SK-N-SH (cell line): ENCODE measurements around the gene KCNG4. TPM values are rescaled to one million over a fixed set of nuclear protein-coding genes. Genes with fewer than 3 reads are reported as not detected.
"Not testable (repeated sequence)": the region's sequence is repeated elsewhere in the genome, so short reads cannot be mapped to it uniquely, and the experiment has no call there.

Experiments used
- CTCF ChIA-PET: fragments of 300-600, 350-600 bp; formaldehyde crosslinking; extraction: SDS; loops from one replicate; lab custom pipeline; 2021; lab: Yijun Ruan, JAX
- POLR2A ChIA-PET: fragments of 350-600 bp; sonication (Branson Sonifier 250); formaldehyde crosslinking; extraction: SDS; loops from one replicate; lab custom pipeline; 2020; ENCODE audit warnings: antibody characterized with exemption, inconsistent platforms; lab: Yijun Ruan, JAX
- DNase-seq: peaks from one replicate; pipeline ENCODE4 v3.0.0; 2012
- H2AFZ ChIP-seq: fragments of 200-600 bp; sonication (generic); 2 replicates; pipeline ENCODE4 v1.8.1; 2016; ENCODE audit warnings: antibody characterized with exemption, mild to moderate bottlenecking, low read depth
- H3F3A ChIP-seq: fragments of 200-600 bp; sonication (generic); replicated peaks from 2 replicates; pipeline ENCODE3; 2016; ENCODE audit warnings: antibody characterized with exemption, mild to moderate bottlenecking; ENCODE audit not compliant: insufficient read depth
- H3K27ac ChIP-seq, 2 experiments: fragments of 200-500 bp in 1 of 2; fragments of 200-600 bp in 1 of 2; sonication (Bioruptor generic) in 1 of 2; sonication (generic), shearing (Covaris generic) in 1 of 2; 2 replicates each; pipeline versions ENCODE4 v1.5.1 to v1.6.1; 2014 to 2016; ENCODE audit warnings: low read depth in 2 of 2, inconsistent platforms in 1 of 2, low read length in 1 of 2, mild to moderate bottlenecking in 1 of 2, mixed read lengths in 1 of 2
- H3K27me3 ChIP-seq: fragments of 200-600 bp; sonication (generic), shearing (Covaris generic); 2 replicates; pipeline ENCODE4 v1.6.1; 2016; ENCODE audit warnings: mixed run types; ENCODE audit not compliant: insufficient read depth
- H3K36me3 ChIP-seq, 2 experiments: fragments of 200-500 bp in 1 of 2; fragments of 200-600 bp in 1 of 2; sonication (Bioruptor generic) in 1 of 2; sonication (generic) in 1 of 2; replicated peaks in 1 of 2; 2 replicates each; pipeline versions ENCODE3 to v1.5.1; 2014 to 2016; ENCODE audit warnings: low read length in 1 of 2, mild to moderate bottlenecking in 1 of 2; ENCODE audit not compliant: insufficient read depth in 2 of 2, control insufficient read depth in 1 of 2
- H3K4me1 ChIP-seq, 2 experiments: fragments of 200-500 bp in 1 of 2; fragments of 200-600 bp in 1 of 2; sonication (Bioruptor generic) in 1 of 2; sonication (generic), shearing (Covaris generic) in 1 of 2; 2 replicates each; pipeline versions ENCODE4 v1.5.1 to v1.6.1; 2014 to 2016; ENCODE audit warnings: low read depth in 1 of 2, low read length in 1 of 2, mixed run types in 1 of 2; ENCODE audit not compliant: insufficient read depth in 2 of 2, control insufficient read depth in 1 of 2
- H3K4me2 ChIP-seq: fragments of 200-600 bp; sonication (generic), shearing (Covaris generic); 2 replicates; pipeline ENCODE4 v1.6.1; 2017; ENCODE audit warnings: mixed run types
- H3K4me3 ChIP-seq, 2 experiments: fragments of 200-500 bp in 1 of 2; fragments of 200-600 bp in 1 of 2; sonication (Bioruptor generic) in 1 of 2; sonication (generic), shearing (Covaris generic) in 1 of 2; 2 replicates each; pipeline versions ENCODE4 v1.5.1 to v1.8.1; 2014 to 2016; ENCODE audit warnings: low read depth in 2 of 2, inconsistent platforms in 1 of 2, low read length in 1 of 2, mild to moderate bottlenecking in 1 of 2, mixed read lengths in 1 of 2, moderate library complexity in 1 of 2
- H3K79me2 ChIP-seq: fragments of 200-600 bp; sonication (generic); 2 replicates; pipeline ENCODE4 v1.8.1; 2017; ENCODE audit warnings: mild to moderate bottlenecking; ENCODE audit not compliant: insufficient read depth
- H3K9ac ChIP-seq: fragments of 200-600 bp; sonication (generic); 2 replicates; pipeline ENCODE4 v1.6.1; 2017; ENCODE audit warnings: mixed run types
- H3K9me2 ChIP-seq: fragments of 200-600 bp; sonication (generic); 2 replicates; pipeline ENCODE4 v1.6.1; 2017; ENCODE audit warnings: mixed run types
- H3K9me3 ChIP-seq: fragments of 200-600 bp; sonication (generic); 2 replicates; pipeline ENCODE4 v1.6.1; 2017; ENCODE audit warnings: mixed run types, mild to moderate bottlenecking, moderate library complexity
- H4K20me1 ChIP-seq: fragments of 200-600 bp; sonication (generic); 2 replicates; pipeline ENCODE4 v1.6.1; 2017; ENCODE audit warnings: mild to moderate bottlenecking, mixed run types; ENCODE audit not compliant: insufficient read depth
- EZH2phosphoT487 ChIP-seq: fragments of 200-600 bp; sonication (generic); IDR thresholded peaks from 2 replicates; pipeline ENCODE4 v1.6.1; 2017; ENCODE audit warnings: low read depth, mixed run types, mild to moderate bottlenecking, antibody characterized with exemption, moderate library complexity, borderline replicate concordance
- FOSL2 ChIP-seq: IDR thresholded peaks from 2 replicates; pipeline ENCODE4 v1.4.0; 2012; ENCODE audit warnings: low read depth, mild to moderate bottlenecking, moderate library complexity, borderline replicate concordance
- MEF2A ChIP-seq: IDR thresholded peaks from 2 replicates; pipeline ENCODE4 v1.4.0; 2012; ENCODE audit warnings: low read depth, borderline replicate concordance
- MXI1 ChIP-seq: IDR thresholded peaks from 2 replicates; pipeline ENCODE4 v1.6.1; 2012; ENCODE audit warnings: mild to moderate bottlenecking, low read depth, low read length, improper control_type of control experiment
- RXRA ChIP-seq: IDR thresholded peaks from 2 replicates; pipeline ENCODE4 v1.4.0; 2012; ENCODE audit warnings: low read depth, mild to moderate bottlenecking, borderline replicate concordance
- TEAD4 ChIP-seq: IDR thresholded peaks from 2 replicates; pipeline ENCODE4 v1.4.0; 2012; ENCODE audit warnings: mild to moderate bottlenecking, borderline replicate concordance; ENCODE audit not compliant: insufficient read depth
- WGBS: methylation state at CpG from one replicate; pipeline ENCODE4 v1.1.6; 2017; ENCODE audit warnings: low lambda C conversion rate; 5-methylcytosine and 5-hydroxymethylcytosine counted together
- polyA plus RNA-seq, 3 experiments: library from polyadenylated mRNA; depleted of rRNA; stranded (reverse); fragments of >200 nt; gene quantifications; 2 replicates each; pipeline ENCODE4 v1.2.3, GENCODE V29; 2012
- TF ChIP-seq, protein P1 (sequence below): IDR thresholded peaks from 2 replicates; pipeline ENCODE4 v1.4.0; 2012; ENCODE audit warnings: low read depth, borderline replicate concordance
- TF ChIP-seq, protein P2 (sequence below): IDR thresholded peaks from 2 replicates; pipeline ENCODE4 v1.6.1; 2012; ENCODE audit warnings: mild to moderate bottlenecking, low read depth, low read length, moderate library complexity
- TF ChIP-seq, protein P3 (sequence below): fragments of 150-350 bp; IDR thresholded peaks from 2 replicates; pipeline ENCODE4 v1.6.1; 2016; ENCODE audit warnings: mild to moderate bottlenecking, low read depth, low read length
- TF ChIP-seq, protein P4 (sequence below): IDR thresholded peaks from 2 replicates; pipeline ENCODE4 v1.4.0; 2012; ENCODE audit warnings: low read depth
- TF ChIP-seq, protein P5 (sequence below): IDR thresholded peaks from 2 replicates; pipeline ENCODE4 v1.4.0; 2012; ENCODE audit warnings: low read depth, borderline replicate concordance

Gene KCNG4
- polyA plus RNA-seq, 1 of the 3 experiments (the other 2 are of a cell fraction): not detected

DNA sequence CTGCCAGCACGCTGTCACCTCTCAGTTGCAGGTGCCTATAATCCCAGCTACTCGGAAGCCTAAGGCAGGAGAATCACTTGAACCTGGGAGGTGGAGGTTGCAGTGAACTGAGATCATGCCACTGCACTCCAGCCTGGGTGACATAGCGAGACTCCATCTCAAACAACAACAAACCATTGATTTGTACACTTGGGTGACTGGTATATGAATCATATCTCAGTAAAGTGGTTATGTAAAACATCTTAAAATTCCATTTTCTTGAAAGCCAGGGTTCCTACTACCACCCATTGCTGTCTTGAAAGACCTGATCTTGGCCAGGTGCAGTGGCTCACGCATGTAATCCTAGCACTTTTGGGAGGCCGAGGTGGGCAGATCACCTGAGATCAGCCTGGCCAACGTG, 34.7 kb downstream of the KCNG4 start:
- H3K27ac ChIP-seq, H4K20me1 ChIP-seq, H3K27me3 ChIP-seq, H3K9me3 ChIP-seq, H3K79me2 ChIP-seq, POLR2A ChIA-PET, CTCF ChIA-PET, H3K4me2 ChIP-seq, H3K9ac ChIP-seq, H3K4me1 ChIP-seq, DNase-seq, H3K9me2 ChIP-seq, H3F3A ChIP-seq: not testable (repeated sequence)
- 73% methylated on average over 6 of the region's 6 CpGs for WGBS
- TF ChIP-seq FOSL2: 0 out of 2 replicates have a peak, but pooled peaks have one; percentile 11
- TF ChIP-seq, all 33 proteins: peak for 1; not testable (repeated sequence) for 32
- H2AFZ ChIP-seq, H3K36me3 ChIP-seq, H3K4me3 ChIP-seq: not testable (repeated sequence)

DNA sequence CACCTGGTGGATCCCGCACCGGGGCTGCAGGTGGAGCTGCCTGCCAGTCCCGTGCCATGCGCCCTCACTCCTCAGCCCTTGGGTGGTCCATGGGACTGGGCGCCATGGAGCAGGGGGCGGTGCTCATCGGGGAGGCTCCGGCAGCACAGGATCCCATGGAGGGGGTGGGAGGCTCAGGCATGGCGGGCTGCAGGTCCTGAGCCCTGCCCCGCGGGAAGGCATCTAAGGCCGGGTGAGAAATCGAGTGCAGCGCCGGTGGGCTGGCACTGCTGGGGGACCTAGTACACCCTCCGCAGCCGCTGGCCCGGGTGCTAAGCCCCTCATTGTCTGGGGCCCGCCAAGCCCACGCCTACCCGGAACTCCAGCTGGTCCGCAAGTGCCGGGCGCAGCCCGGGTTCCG, 35.3 kb downstream of the KCNG4 start:
- CTCF ChIA-PET: interaction anchor here (0.9 kb wide), 1 partner anchor 29 kb away, joined by 3 read pairs; no protein-coding TSS in a partner anchor
- H3K9me2 ChIP-seq, H3K27ac ChIP-seq, H3K27me3 ChIP-seq, H3K9ac ChIP-seq, DNase-seq, H3K36me3 ChIP-seq, H4K20me1 ChIP-seq, POLR2A ChIA-PET, H3K4me3 ChIP-seq, H2AFZ ChIP-seq, H3K79me2 ChIP-seq, H3K4me1 ChIP-seq, H3K4me2 ChIP-seq, H3F3A ChIP-seq, H3K9me3 ChIP-seq: not testable (repeated sequence)
- 91% methylated on average over 6 of the region's 26 CpGs for WGBS

DNA sequence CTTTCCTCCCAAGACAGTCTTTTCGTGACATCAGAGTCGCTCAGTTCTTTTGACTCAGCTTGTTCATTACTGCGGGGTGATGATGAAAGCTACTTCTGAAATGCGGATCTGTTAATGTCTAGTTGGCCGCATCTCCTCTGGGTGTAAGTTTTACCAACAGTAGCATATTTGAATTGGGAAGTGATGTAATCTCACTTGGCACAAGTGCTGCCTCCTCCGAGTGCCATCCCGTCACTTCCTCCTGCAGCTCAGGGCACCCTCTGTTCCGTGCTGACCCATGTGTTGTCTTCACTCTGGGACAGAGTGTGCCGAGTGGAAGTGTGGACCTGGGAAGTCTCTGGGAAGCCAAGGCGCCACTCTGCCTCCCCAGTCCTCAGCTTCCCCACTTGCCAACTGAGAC, 40.0 kb downstream of the KCNG4 start:
- no peak for DNase-seq
- Histone ChIP-seq H4K20me1 (no peaks in the 10 kb centered on the region), H3K27me3 (no peaks in the 10 kb centered on the region), H3K79me2 (no peaks in the 10 kb centered on the region), H3K9ac (no peak overlapping the region), H3K4me2 (no peak overlapping the region), H3F3A (no peaks in the 10 kb centered on the region), H3K36me3 (no peaks in the 10 kb centered on the region), H3K4me1 (no peaks in the 10 kb centered on the region), H2AFZ (no peak overlapping the region), H3K9me2 (no peaks in the 10 kb centered on the region), H3K4me3 (no peak overlapping the region), H3K27ac (no peak overlapping the region), H3K9me3 (no peaks in the 10 kb centered on the region)
- ChIA-PET CTCF (interaction anchor here (0.7 to 1.0 kb wide), 3 partner anchors 13 to 77 kb away, joined by 3 to 4 read pairs (median 3); no protein-coding TSS in a partner anchor), POLR2A (no interaction called here)
- WGBS: 79% methylated on average over 8 of the region's 10 CpGs
- TF ChIP-seq, protein P1, sequence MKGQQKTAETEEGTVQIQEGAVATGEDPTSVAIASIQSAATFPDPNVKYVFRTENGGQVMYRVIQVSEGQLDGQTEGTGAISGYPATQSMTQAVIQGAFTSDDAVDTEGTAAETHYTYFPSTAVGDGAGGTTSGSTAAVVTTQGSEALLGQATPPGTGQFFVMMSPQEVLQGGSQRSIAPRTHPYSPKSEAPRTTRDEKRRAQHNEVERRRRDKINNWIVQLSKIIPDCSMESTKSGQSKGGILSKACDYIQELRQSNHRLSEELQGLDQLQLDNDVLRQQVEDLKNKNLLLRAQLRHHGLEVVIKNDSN: no peak
- TF ChIP-seq MEF2A: no peak
- no peak for TF ChIP-seq RXRA
- TF ChIP-seq, protein P2, sequence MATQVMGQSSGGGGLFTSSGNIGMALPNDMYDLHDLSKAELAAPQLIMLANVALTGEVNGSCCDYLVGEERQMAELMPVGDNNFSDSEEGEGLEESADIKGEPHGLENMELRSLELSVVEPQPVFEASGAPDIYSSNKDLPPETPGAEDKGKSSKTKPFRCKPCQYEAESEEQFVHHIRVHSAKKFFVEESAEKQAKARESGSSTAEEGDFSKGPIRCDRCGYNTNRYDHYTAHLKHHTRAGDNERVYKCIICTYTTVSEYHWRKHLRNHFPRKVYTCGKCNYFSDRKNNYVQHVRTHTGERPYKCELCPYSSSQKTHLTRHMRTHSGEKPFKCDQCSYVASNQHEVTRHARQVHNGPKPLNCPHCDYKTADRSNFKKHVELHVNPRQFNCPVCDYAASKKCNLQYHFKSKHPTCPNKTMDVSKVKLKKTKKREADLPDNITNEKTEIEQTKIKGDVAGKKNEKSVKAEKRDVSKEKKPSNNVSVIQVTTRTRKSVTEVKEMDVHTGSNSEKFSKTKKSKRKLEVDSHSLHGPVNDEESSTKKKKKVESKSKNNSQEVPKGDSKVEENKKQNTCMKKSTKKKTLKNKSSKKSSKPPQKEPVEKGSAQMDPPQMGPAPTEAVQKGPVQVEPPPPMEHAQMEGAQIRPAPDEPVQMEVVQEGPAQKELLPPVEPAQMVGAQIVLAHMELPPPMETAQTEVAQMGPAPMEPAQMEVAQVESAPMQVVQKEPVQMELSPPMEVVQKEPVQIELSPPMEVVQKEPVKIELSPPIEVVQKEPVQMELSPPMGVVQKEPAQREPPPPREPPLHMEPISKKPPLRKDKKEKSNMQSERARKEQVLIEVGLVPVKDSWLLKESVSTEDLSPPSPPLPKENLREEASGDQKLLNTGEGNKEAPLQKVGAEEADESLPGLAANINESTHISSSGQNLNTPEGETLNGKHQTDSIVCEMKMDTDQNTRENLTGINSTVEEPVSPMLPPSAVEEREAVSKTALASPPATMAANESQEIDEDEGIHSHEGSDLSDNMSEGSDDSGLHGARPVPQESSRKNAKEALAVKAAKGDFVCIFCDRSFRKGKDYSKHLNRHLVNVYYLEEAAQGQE: no peak
- no peak for TF ChIP-seq EZH2phosphoT487
- no peak for TF ChIP-seq TEAD4
- TF ChIP-seq, protein P3, sequence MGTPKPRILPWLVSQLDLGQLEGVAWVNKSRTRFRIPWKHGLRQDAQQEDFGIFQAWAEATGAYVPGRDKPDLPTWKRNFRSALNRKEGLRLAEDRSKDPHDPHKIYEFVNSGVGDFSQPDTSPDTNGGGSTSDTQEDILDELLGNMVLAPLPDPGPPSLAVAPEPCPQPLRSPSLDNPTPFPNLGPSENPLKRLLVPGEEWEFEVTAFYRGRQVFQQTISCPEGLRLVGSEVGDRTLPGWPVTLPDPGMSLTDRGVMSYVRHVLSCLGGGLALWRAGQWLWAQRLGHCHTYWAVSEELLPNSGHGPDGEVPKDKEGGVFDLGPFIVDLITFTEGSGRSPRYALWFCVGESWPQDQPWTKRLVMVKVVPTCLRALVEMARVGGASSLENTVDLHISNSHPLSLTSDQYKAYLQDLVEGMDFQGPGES: no peak
- no peak for TF ChIP-seq MXI1
- TF ChIP-seq, protein P4, sequence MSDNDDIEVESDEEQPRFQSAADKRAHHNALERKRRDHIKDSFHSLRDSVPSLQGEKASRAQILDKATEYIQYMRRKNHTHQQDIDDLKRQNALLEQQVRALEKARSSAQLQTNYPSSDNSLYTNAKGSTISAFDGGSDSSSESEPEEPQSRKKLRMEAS: no peak
- TF ChIP-seq, protein P5, sequence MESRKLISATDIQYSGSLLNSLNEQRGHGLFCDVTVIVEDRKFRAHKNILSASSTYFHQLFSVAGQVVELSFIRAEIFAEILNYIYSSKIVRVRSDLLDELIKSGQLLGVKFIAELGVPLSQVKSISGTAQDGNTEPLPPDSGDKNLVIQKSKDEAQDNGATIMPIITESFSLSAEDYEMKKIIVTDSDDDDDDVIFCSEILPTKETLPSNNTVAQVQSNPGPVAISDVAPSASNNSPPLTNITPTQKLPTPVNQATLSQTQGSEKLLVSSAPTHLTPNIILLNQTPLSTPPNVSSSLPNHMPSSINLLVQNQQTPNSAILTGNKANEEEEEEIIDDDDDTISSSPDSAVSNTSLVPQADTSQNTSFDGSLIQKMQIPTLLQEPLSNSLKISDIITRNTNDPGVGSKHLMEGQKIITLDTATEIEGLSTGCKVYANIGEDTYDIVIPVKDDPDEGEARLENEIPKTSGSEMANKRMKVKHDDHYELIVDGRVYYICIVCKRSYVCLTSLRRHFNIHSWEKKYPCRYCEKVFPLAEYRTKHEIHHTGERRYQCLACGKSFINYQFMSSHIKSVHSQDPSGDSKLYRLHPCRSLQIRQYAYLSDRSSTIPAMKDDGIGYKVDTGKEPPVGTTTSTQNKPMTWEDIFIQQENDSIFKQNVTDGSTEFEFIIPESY: no peak
